UCSD-AML1 (cell line): ENCODE data around the gene COX14.
"Not testable (repeated sequence)": the region's sequence is repeated elsewhere in the genome, so short reads cannot be mapped to it uniquely, and the experiment has no call there.

Experiments used
- DNase-seq: peaks from one replicate; lab custom pipeline; 2025; ENCODE audit not compliant: unreplicated experiment; lab: John Stamatoyannopoulos, UW

The COX14 gene

DNA sequence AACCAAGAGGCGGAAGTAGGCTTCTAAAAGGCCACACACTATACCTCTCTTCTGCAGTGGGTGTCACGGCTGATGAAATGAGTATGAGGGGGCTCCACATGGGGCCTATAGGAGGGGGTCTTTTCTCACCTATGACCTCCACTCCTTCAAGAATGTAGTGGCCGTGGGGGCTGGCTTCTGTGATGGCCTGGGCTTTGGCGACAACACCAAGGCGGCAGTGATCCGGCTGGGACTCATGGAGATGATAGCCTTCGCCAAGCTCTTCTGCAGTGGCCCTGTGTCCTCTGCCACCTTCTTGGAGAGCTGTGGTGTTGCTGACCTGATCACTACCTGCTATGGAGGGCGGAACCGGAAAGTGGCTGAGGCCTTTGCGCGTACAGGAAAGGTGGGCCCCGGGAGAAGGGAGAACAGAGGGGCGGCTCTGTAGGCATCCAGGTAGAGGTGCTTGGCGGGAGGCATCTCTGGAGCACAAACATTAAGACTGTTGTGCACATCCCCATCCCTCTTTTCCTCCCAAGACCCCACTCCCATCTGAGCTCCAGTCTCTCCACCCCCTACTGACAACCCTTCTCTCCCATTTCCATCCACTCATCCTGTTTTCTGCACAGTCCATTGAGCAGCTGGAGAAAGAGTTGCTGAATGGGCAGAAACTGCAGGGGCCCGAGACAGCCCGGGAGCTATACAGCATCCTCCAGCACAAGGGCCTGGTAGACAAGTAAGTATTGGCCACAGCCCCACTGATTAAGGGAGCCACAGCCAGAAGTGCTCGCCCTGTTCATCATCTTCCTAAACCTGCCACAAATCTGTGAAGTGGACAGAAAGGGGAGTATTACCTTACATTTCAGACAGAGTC, 4.4 kb upstream of the COX14 start:
- no peak for DNase-seq

DNA sequence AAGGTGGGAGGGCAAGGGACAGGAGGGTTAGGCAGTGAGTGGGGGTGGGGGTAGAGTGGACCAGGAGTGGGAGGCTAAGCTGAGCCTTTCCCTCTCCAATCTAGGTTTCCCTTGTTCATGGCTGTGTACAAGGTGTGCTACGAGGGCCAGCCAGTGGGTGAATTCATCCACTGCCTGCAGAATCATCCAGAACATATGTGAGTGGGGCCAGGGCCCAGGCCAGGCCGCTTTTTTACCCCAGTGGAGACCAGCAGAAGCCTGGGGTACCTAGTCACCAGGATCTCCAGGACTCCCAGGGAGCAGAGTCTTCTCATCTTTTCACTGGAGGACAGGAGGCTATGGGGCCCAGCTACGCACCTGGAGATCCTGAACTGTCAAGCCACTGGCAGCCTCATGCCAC, 2.7 kb upstream of the COX14 start:
- no peak for DNase-seq

DNA sequence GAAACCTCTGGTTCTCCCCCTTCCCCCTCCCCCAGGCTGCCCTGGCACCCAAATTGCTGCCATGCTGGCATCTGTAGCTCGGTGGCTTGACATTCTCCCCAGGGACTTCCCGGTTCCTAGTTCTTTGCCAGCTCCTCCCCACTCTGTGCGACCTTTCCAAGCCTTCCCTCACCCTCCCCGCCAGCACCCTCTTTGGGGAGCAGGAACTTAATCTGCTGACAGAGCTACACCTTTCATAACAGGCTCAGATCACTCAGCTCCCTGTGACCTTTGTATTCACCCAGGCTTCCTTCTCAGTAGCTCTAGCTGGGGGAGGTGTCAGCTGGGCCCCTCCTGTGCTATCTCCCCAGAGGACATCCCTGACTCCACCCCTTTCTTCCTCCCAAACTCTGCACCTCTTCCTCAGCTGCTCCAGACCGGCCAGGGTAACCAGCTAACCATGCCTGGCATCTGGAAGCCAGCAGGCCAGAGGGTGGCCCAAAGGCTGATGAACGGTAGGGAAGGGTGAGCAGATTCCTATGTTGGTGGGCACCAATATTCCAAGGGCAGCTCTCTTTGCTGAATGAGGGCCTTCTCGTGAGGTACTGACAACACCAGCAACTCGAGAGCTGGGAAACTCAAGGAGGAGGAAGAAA, 1.8 kb upstream of the COX14 start:
- DNase-seq: peak; percentile 36

DNA sequence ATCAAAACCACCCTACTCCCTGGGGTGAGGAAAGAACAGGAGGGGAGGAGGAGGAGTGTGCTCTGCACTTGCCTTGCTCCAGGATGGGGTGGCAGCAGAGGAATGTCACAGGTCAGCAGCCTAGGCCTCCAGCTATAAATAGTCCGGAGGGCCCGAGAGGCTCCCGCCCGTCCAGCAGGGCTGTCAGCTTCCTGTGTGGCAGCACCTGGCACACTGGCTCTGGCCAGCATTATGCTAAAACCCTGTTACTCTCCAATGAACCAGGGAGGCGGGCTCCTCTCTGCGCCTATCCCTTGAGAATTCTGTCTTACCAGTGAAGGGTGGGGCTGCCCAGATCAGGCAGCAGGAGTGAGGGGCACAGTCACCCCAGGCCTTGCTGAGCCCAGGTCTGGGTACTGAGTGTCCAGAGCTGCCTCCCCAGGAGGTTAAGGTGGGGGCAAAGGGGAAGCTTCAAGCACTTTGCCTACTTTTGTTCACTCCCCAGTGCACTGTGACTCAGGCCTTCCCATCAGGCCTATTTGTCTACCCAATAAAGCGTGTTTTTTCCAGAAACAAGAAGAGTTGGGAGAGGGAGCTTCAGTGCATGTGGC, 1.2 kb upstream of the COX14 start:
- DNase-seq: peak; percentile 44

DNA sequence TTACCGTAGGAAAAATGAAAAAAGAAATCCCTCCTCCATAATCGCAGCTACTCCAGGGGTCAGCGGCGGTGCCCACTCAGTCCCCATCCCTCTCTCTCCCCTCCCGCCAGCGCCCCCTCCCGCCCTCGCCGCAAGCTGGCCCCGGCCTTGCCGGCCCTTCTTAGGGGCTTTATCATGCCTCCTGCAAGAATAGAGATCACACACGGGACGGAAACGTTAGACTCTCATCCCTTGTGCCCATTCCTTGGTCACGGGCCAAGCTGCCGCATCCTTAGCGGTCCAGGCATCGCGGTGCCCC, 692 bp upstream of the COX14 start:
- DNase-seq: no peak

DNA sequence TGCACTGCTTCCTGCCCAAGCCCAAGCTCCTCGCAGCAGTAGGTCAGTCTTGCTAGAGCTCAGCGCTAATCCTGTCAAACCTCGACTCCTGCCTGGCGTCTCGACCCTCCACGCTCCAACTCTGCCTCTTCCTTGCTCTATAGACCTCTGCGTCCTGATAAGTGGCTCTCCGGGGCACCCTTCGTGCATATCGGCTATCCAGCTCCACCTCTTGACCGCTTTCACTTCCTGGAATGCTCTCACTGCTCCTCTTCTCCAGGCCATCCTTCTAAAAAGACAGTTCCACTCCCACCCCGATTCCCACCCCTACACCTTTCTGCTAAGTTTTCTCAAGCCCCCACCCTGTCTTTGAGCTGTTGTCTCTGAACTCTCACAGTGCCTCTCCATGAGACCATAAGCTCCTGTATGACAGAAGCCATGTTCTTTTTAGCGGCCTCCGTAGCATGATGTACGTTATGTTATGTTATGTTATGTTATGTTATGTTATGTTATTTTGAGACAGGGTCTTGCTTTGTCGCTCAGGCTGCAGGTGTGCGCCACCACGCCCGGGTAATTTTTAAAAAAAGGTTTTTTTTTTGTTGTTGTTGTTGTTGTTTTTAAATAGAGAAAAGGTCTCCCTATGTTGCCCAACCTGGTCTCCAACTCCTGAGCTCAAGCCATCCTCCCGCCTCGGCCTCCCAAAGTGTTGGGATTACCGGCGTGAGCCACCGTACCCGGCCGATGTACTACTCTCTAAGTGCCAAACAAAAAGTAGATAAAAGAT, 601 bp downstream of the COX14 start:
- DNase-seq: no peak

DNA sequence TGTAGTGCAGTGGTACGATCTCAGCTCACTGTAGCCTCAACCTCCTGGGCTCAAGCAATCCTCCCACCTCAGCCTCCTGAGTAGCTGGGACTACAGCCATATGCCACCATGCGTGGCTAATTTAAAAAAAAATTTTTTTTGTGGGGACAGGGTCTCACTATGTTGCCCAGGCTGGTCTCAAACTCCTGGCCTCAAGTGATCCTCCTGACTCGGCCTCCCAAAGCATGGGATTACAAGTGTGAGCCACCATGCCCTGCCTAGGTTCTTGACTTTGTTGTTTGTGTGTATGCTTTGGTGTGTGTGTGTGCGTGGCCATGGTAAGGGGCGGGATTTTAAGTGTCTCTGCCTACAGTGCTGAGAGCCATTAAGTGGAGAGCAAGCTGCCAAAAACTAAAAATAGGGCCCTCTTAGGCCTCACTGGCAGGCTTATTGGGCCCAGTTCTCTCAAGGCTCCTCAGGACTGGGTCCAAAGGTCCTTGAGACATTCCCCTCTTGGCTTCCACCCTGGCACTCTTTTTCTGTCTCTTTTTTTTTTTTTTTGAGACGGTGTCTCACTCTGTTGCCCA, 5.1 kb downstream of the COX14 start:
- no peak for DNase-seq

DNA sequence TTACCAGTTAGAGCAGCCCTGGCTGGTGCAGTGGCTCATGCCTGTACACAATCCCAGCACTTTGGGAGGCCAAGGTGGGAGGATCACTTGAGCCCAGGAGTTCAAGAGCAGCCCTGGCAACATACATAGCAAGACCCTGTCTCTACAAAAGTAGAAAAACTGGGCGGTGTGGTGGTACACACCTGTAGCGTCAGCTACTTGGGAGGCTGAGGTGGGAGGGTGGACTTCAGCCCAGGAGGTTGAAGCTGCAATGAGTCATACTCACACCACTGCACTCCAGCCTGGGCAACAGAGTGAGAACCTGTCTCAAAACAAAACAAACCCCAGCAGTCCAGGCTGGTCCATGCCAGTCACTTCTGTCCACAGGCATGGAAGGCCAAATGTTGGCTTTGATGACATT, 7.4 kb downstream of the COX14 start:
- DNase-seq: no peak

DNA sequence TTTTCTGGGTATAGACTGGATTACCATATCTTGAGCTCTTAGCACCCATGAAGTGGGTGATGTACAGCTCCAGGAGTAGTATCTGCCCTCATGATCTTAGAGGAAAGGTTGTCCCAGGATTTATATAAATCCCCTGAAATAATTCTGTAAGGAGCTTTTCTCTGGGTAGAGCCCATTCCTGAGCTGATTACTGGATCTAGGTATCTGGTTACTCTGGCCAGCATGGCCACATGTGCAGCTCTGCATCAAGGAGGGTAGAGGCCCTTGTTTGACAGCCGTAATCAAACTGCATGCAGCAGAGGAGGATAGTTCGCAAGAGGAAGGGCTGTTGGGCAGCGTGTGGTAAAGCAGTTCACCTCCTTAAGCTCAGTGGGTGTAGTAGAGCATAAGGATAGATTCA, 8.5 kb downstream of the COX14 start:
- no peak for DNase-seq

DNA sequence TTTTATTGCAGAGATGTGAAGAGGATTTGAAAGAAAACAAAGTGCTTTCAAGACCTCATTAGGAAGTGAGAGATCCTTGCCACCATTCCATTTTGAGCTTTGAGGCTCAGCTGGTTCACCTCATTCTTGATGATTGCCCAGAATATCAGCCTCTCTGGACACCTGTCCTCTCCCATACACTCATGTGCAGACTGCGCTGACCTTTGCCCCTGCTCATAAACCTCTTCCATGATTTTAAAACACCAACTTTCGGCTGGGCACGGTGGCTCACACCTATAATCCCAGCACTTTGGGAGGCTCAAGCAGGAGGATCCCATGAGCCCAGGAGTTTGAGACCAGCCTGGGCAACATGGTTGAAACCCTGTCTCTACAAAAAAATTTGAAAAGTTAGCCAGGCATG, 8.9 kb downstream of the COX14 start:
- no peak for DNase-seq

DNA sequence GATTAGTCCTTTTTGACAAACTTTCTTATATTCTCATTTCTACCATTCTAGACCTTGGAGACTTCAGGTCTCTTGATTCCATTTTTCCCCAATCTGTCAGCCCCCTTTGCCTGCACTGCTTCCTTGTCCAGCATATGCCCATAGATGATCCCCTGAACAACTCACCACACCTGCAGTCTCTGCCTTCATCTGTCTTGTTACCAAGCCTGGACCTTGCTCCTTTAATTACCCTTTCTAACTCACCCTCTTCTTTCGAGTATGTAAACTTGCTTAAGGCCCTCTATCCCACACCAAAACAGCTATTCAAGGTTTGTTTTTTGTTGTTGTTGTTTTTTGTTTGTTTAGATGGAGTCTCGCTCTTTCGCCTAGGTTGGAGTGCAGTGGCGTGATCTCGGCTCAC, 9.6 kb downstream of the COX14 start:
- DNase-seq: no peak

DNA sequence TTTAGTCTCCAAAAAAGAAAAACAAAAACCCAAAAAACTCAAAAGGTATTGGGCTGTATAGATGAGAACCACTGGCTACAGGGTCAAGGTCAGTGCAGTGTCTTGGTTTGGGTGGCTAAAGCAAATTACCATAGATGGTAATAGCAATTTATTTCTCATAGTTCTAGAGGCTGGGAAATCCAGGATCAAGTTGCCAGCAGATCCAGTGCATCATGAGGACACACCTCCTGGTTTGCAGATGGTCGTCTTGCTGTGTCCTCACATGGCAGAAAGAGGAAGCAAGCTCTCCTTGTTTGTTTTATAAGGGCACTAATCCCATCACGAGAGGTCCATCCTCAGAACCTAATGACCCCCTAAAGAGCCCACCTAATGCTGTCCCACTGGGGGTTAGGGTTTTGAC, 11.2 kb downstream of the COX14 start:
- no peak for DNase-seq

DNA sequence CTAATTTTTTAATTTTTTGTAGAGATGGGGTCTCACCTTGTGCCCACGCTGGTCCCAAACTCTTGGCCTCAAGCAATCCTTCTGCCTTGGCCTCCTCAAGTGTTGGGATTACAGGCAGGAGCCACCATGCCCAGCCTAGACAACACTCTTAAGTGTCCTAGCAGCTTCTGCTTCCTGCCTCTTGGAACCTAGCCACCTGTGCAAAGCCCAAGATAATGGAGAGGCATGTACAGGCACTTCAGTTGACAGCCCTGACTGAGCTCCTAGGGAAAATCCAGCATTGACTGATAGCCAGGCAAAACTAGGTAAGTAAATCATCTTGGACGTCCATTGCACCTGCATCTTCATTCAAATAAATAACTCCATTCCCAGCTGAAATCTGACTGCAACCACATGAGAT, 15.5 kb downstream of the COX14 start:
- DNase-seq: no peak

DNA sequence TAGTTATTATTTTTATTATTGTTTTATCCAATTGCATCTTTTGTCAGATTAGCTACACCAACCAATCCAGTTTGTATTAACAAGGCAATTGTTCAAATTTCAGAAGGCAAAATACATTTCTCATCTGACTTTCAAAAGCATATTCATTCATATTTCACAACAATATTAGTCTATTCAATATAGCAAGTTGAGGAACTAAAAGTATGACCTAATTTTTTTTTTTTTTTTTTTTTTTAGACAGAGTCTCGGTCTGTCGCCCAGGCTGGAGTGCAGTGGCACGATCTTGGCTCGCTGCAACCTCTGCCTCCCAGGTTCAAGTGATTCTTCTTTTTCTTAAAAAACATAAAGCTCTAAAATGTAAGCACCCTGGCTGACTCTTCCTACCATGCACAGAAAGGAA, 17.3 kb downstream of the COX14 start:
- DNase-seq: no peak

DNA sequence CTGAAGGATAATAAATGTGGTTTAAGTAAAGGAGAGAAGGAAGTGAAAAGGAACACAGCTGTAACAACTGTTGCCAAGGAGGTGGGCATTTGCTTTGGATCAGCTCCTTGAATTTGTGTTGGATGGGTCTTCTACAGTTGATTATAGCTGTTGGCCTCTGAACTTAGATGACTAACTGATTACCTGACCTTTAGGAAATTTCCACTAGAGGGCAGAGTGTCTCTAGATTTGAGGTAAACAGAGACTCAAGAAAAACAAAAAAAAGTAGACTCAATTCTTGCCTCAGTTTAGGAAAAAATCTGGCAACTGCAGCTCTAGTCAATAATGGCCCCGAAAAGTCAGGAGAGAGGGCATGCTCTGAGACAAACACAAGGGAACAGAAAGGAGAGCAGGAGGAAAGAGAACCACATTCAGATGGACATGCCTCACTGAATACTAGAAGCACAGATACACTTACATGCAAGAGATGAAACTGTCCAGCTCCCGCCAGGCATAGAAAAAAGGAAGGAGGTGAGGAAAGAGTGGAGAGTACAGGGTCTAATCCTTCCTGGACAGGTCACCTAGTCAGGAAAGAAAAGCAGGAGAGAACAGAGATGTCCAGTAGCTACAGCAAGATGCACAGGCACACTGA, 20.6 kb downstream of the COX14 start:
- no peak for DNase-seq

DNA sequence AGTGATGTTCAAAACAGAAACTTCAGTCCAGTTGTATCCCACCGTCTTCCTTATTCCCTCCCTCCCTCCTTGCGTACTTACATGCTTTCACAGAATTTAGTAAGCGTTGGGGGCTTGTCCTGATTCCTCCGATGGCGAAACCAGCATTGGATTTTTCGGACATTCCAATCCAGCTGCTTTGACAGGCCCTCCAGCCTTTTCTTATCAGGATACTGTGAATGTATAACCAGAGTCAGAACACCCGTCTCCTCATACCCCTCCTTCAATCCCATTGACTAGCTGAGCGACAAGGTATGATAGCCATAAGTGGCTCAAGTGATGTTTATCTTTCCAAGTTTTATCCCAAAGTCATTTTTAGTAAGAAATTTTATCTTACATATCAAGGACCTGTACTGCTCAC, 31.0 kb downstream of the COX14 start:
- no peak for DNase-seq

DNA sequence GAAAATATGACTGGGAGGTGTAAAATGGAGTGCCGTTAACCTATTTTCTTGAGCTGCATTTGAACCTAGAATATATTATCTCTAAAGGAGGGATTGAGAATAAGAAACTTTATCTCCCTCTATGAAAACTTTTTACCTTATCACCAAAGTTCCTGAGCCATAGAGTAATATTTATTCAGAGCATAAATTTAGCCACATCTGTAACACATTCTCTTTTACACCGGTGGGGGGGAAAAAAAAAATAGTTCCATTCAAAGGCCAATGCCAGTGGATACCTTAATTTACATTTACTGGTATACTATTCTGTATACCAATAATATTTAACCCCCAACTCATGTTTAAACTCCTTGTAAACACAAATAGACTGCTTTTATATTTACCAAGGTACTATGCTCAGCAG, 33.4 kb downstream of the COX14 start:
- no peak for DNase-seq

DNA sequence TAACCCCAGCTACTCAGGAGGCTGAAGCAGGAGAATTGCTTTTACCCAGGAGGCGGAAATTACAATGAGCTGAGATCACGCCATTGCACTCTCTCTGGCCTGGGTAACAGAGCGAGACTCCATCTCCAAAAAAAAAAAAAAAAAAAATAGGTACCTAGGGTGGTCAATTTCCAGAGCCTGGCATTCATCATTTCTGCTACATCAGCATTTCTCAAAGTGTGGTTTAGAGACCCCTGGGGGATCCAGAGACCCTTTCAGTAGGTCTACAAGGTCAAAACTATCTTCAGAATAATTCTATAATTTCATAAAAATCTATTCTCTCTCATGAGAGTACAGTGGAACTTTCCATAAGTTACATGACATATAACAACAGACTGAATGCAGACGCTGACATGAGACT, 35.2 kb downstream of the COX14 start:
- DNase-seq: no peak

DNA sequence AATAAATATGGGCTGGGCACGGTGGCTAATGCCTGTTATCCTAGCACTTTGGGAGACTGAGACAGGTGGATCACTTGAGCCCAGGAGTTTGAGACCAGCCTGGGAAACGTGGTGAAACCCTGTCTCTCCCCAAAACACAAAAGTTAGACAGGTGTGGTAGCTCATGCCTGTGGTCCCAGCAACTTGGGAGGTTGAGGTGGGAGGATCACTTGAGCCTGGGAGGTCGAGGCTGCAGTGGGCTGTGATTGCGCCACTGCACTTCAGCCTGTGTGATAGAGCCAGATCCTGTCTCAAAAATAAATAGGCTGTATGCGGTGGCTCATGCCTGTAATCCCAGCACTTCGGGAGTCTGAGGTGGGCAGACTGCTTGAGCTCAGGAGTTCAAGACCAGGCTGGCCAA, 36.0 kb downstream of the COX14 start:
- DNase-seq: not testable (repeated sequence)

DNA sequence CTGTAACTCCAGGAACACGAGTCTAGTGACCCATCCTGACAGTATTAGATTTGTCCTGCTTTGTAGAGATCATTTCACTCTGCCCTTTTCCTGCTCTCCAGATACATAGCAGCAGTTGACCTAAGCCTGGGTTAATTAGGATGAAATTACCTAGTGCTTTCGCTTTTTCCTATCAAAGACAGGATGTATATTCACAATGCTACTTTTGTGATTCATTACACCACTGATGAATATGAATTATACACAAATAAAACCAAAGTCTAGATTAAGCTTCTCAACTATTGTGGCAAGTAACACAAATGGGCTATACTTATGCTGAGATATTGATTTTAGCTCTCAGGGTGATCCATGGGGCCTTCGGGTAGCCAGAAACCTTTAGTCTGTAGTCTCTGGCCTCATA, 37.3 kb downstream of the COX14 start:
- no peak for DNase-seq

DNA sequence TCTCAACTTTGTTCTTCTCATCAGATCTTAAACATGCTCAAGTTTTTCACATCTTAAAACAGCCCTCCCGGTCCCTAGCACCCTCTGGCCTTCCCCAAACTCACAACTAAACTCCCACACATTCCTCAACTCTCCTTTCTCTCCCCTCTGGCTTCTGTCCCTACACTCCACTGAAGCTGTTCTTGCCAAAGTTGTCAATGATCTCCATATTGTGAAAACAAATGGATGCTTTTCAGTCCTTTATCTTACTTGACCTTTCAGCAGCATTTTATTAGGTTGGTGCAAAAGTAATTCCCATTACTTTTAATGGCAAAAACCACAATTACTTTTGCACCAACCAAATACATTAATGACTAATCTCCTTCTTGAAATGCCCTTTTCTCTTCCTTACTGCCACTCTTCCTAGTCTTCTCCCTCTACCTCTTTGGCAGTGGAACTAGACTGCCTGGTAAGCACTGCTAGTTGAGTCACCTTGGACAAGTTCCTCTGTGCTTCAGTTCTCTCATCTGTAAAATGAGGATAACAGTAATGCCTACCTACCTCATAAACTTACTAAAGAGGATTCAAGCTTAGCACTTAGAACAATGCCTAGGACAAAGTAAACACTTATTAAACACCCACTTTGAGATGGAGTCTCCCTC, 39.1 kb downstream of the COX14 start:
- DNase-seq: no peak
